Lower leg skin (tissue), 4 donors: ENCODE results near the gene PITPNC1. TPM values are rescaled to one million over a fixed set of nuclear protein-coding genes. Genes with fewer than 3 reads are reported as not detected.
"Not testable (repeated sequence)": the region's sequence is repeated elsewhere in the genome, so short reads cannot be mapped to it uniquely, and the experiment has no call there.

Experiments used
- DNase-seq, 2 donors: peaks; one replicate each; pipeline ENCODE4 v3.0.0-alpha.2; 2019; ENCODE audit warnings: low spot score in 2 of 2
- H3K4me3 ChIP-seq: fragments of 200-600 bp; sonication (generic); 2 replicates; pipeline ENCODE4 v1.5.1; 2017; ENCODE audit warnings: mild to moderate bottlenecking, low read depth; ENCODE audit not compliant: poor library complexity, severe bottlenecking
- CTCF ChIP-seq, 3 donors: fragments of 450-650 bp; IDR thresholded peaks; one replicate each; pipeline ENCODE4 v1.5.1; 2016; ENCODE audit warnings: antibody characterized with exemption in 3 of 3, mild to moderate bottlenecking in 3 of 3, moderate library complexity in 2 of 3
- POLR2A ChIP-seq, 2 donors: fragments of 450-650 bp; IDR thresholded peaks; one replicate each; pipeline ENCODE4 v1.6.1; 2016 to 2017; ENCODE audit warnings: antibody characterized with exemption in 2 of 2, mild to moderate bottlenecking in 1 of 2, moderate library complexity in 1 of 2
- WGBS, 2 donors: methylation state at CpG; one replicate each; pipeline ENCODE4 v1.1.5; 2018; 5-methylcytosine and 5-hydroxymethylcytosine counted together
- intact Hi-C: fragments of 100-400 bp; cut with DNase I; formaldehyde crosslinking; loops from one replicate; pipeline ENCODE4 v1.15.0; 2023; ENCODE audit warnings: low total_unique reads
- total RNA-seq, 4 donors: library from RNA; depleted of rRNA; stranded (reverse); fragments of >200 nt; gene quantifications; one replicate each; pipeline ENCODE4 v1.1.0, GENCODE V29; 2016

Gene PITPNC1
- total RNA-seq, 4 donors from 2014 or later, result 1.7 to 8.2 (median 4.6) TPM

- intact Hi-C loops, result no loop called here
- no peak overlapping the region for H3K4me3 ChIP-seq
- TF ChIP-seq CTCF (IDR thresholded peaks at IDR 0.05), result no peak
- TF ChIP-seq POLR2A (IDR thresholded peaks at IDR 0.05), result no peak
- 82 to 85% methylated on average over 4 of the region's 4 CpGs for WGBS, 2 donors
- no peak for DNase-seq
Measured at GRCh38 chr17:67638871-67639270, 261.8 kb downstream of the PITPNC1 start.

GRCh38 chr17:67639555-67639954 is 262.5 kb downstream of the PITPNC1 start:
- 69 to 79% methylated on average over 4 of the region's 4 CpGs for WGBS, 2 donors
- intact Hi-C loops, result no loop called here
- H3K4me3 ChIP-seq, result no peak overlapping the region
- TF ChIP-seq CTCF (IDR thresholded peaks at IDR 0.05), result no peak
- no peak for TF ChIP-seq POLR2A (IDR thresholded peaks at IDR 0.05)
- no peak for DNase-seq

- H3K4me3 ChIP-seq, result no peak overlapping the region
- DNase-seq, result no peak
- intact Hi-C loops, result no loop called here
- TF ChIP-seq CTCF (IDR thresholded peaks at IDR 0.05) (no peak), POLR2A (IDR thresholded peaks at IDR 0.05) (no peak)
- 84 to 86% methylated on average over 8 of the region's 8 CpGs for WGBS, 2 donors
Measured at GRCh38 chr17:67639979-67640378, 262.9 kb downstream of the PITPNC1 start.

DNA sequence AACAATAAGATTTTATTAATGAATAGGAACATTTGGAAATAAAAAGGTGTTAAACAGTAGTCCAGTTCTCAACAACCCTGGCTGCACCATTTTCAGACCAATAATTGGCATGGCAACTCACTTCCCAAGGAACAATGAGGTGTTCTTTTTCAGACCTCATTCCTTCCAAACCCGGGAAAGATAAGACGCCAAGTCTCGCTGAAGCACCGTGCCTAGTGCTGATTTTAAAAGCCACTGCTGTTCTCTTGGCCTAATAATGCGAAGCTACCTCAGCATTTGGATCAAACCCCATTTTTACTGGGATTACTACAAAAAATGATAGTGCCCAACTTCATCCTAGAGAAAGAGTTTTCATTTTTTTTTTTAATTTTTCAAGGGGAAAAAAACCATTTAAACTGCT is 265.4 kb downstream of the PITPNC1 start:
- DNase-seq, result no peak
- intact Hi-C loops, result no loop called here
- 59 to 65% methylated on average over 5 of the region's 5 CpGs for WGBS, 2 donors
- TF ChIP-seq CTCF (IDR thresholded peaks at IDR 0.05) (no peak), POLR2A (IDR thresholded peaks at IDR 0.05) (no peak)
- H3K4me3 ChIP-seq, result no peak overlapping the region

DNA sequence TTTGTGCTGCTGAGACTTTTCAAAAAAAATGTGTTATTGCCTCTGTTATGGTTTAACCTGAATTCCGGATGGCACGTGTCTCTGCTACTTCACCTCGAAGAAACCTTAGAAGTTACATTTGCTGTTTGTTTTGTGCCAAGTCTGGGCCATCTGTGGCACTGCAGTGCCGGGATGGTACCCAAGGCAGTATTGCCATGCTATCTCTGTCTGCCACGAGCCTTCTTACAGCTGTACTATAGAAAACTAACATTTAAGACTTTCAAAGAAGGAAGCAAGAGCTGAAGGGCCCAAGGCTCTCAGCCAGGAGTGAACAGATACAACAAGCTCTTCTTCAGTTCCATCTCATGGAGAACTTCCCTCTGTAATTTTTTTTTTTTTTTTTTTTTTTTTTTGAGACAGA is 267.0 kb downstream of the PITPNC1 start:
- 87 to 90% methylated on average over 5 of the region's 5 CpGs for WGBS, 2 donors

DNA sequence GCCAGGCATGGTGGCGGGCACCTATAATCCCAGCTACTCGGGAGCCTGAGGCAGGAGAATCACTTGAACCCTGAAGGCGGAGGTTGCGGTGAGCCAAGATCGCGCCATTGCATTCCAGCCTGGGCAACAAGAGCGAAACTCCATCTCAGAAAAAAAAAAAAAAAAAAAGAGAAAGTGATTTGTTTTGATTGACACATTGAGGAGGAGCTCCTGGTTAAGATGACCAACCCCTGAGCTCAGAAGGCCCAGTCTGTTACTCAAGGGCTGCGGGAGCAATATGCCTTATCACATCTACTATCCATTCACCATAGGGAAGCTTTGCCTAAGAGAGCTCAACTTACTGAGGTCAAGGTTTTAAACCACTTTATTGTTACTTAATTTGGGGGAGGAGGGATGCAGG is 268.1 kb downstream of the PITPNC1 start:
- H3K4me3 ChIP-seq, intact Hi-C loops, DNase-seq: not testable (repeated sequence)
- 96% methylated on average over 8 of the region's 8 CpGs for WGBS, 2 donors

More for the DNA sequence above, 267.0 kb downstream of the PITPNC1 start:
- DNase-seq, result no peak
- H3K4me3 ChIP-seq, result no peak overlapping the region
- intact Hi-C loops, result no loop called here
- no peak for TF ChIP-seq CTCF (IDR thresholded peaks at IDR 0.05)
- TF ChIP-seq POLR2A (IDR thresholded peaks at IDR 0.05), result no peak
